Measurements from ENCODE around the gene CWC27. TPM values are rescaled to one million over a fixed set of nuclear protein-coding genes. Genes with fewer than 3 reads are reported as not detected.

CWC27 gene
- total and polyA plus RNA-seq, 10 donors: 11.1 to 22.1 (median 15.9) TPM

DNA sequence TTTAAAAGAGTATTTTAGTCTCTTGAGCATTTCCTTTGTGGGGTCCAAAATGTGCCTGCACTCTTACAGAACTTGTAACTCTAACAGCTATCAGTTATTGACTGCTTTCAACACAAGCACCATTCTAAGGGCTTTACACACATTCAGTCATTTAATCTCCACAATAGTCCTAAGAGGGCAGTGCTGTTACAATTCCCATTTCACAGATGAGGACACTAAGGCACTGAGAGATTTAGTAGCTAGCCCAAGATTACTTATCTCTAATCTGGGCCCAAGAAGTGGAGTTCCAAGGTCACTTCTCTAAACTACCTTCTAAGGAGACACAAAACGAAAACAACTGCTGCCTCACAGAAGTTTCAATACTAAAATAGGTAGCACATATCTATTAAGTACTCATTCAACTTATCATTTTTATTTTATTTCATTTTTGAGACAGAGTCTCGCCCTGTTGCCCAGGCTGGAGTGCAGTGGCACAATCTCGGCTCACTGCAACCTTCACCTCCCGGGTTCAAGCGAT is 275.2 kb downstream of the CWC27 start:
- Histone ChIP-seq H3K36me3 (no peaks in the 10 kb centered on the region), H3K27ac (no peak overlapping the region)
- no peak for TF ChIP-seq POLR2A (IDR thresholded peaks at IDR 0.05)

GRCh38 chr5:65047225-65047624 is 278.5 kb downstream of the CWC27 start:
- Histone ChIP-seq H3K4me1 (peaks cover 0 to 6% (median 0%) of the 10 kb centered on the region in 6 donors), H3K36me3 (no peaks in the 10 kb centered on the region), H3K27me3 (replicated peaks in 1 of 7) (no peaks in the 10 kb centered on the region), H3K4me3 (no peak overlapping the region), H3K9me3 (no peaks in the 10 kb centered on the region), H3K27ac (no peak overlapping the region)
- intact Hi-C loops (cut with DNase I; ENCODE audit: low total_unique reads): no loop called here
- no peak for DNase-seq
- WGBS, 5 donors: 84 to 87% (median 85%) methylated on average over 3 of the region's 3 CpGs
- TF ChIP-seq POLR2AphosphoS5 (IDR thresholded peaks at IDR 0.05): no peak
- no peak for TF ChIP-seq POLR2A (IDR thresholded peaks at IDR 0.05)
- TF ChIP-seq CTCF (IDR thresholded peaks at IDR 0.05 in 8 of 11, conservative IDR thresholded peaks at IDR 0.05 in 3 of 11): no peak

More for the DNA sequence above, 275.2 kb downstream of the CWC27 start:
- Histone ChIP-seq H3K27me3 (replicated peaks in 1 of 7) (no peaks in the 10 kb centered on the region), H3K4me3 (no peak overlapping the region), H3K4me1 (peaks cover 0 to 6% (median 0%) of the 10 kb centered on the region in 6 donors), H3K9me3 (no peaks in the 10 kb centered on the region)
- intact Hi-C loops (cut with DNase I; ENCODE audit: low total_unique reads): no loop called here
- DNase-seq: no peak
- WGBS, 5 donors: 87 to 90% (median 89%) methylated on average over 5 of the region's 5 CpGs

DNA sequence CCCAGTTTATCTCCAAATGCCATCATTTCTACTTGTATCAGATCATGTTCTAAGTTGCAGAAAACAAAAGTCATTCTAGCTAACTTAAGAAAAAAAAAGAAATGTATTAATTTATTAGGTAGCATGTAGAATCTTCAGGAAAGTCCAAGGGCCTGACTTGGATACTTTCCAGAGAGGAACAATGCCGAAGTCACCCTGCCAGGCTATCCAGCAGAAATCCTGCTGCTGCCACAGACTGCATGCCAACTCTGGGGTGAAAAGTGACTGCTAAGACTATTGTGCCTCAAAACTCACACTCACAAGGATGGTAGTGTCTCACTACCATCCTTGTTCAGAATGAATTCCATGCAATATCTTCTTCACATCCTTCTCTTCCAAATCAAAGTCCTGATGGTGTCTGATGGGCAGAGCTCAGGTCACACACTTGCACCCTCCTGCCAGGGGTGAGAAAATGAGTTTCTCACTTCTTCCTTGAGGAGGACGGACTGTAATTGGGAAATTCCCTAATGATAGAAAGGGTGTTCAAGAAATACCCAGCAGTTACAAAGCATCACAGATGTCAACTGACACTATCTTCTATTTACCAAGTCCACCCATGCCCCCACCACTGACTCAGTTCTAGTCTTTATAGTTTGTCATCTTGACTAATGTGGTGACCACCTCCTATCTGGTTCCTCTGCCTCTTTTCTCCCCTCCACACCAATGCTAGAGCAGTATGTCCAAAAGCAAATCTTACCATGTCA is 279.4 kb downstream of the CWC27 start:
- Histone ChIP-seq H3K9me3 (no peaks in the 10 kb centered on the region), H3K4me1 (peaks cover 0 to 6% (median 0%) of the 10 kb centered on the region in 6 donors), H3K4me3 (no peak overlapping the region), H3K27me3 (replicated peaks in 1 of 7) (no peaks in the 10 kb centered on the region), H3K36me3 (no peaks in the 10 kb centered on the region), H3K27ac (no peak overlapping the region)
- DNase-seq: no peak
- TF ChIP-seq CTCF (IDR thresholded peaks at IDR 0.05 in 8 of 11, conservative IDR thresholded peaks at IDR 0.05 in 3 of 11) (no peak), POLR2AphosphoS5 (IDR thresholded peaks at IDR 0.05) (no peak), POLR2A (IDR thresholded peaks at IDR 0.05) (no peak)
- intact Hi-C loops (cut with DNase I; ENCODE audit: low total_unique reads): no loop called here
- whole genome bisulfite sequencing, 5 donors: 51 to 72% (median 67%) methylated on average over 2 of the region's 2 CpGs

DNA sequence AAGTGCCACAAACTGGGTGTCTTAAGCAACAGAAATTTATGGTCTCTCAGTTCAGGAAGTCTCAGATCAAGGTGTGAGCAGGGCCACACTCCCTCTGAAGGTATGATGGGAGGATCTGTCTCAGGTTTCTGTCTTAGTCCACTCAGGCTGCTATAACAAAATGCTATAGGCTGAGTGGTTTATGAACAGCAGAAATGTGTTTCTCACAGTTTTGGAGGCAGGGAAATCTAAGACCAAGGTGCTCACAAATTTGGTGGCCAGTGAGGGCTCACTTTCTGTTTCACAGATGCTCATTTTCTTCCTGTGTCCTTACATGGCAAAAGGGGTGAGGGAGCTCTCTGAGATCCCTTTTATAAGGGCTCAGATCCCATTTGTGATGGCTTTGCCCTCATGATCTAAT is 281.4 kb downstream of the CWC27 start:
- peaks cover 0 to 6% (median under 1%) of the 10 kb centered on the region in 8 donors for H3K9me3 ChIP-seq
- no peak overlapping the region for H3K27ac ChIP-seq
- TF ChIP-seq POLR2A (IDR thresholded peaks at IDR 0.05) (no peak), POLR2AphosphoS5 (IDR thresholded peaks at IDR 0.05) (no peak), CTCF (IDR thresholded peaks at IDR 0.05 in 8 of 11, conservative IDR thresholded peaks at IDR 0.05 in 3 of 11) (no peak)
- H3K27me3 ChIP-seq (replicated peaks in 1 of 7): no peaks in the 10 kb centered on the region
- H3K36me3 ChIP-seq: no peaks in the 10 kb centered on the region
- intact Hi-C loops (cut with DNase I; ENCODE audit: low total_unique reads): no loop called here
- no peak overlapping the region for H3K4me3 ChIP-seq
- no peak for DNase-seq
- H3K4me1 ChIP-seq: peaks cover 0 to 6% (median 0%) of the 10 kb centered on the region in 6 donors

Data from spleen (tissue), 11 donors.